ENCODE data around the gene GALNT3. TPM values are rescaled to one million over a fixed set of nuclear protein-coding genes. Genes with fewer than 3 reads are reported as not detected.

GALNT3 gene
- total and polyA plus RNA-seq, 4 donors, result 0.23 to 3.4 (median 2.2) TPM

DNA sequence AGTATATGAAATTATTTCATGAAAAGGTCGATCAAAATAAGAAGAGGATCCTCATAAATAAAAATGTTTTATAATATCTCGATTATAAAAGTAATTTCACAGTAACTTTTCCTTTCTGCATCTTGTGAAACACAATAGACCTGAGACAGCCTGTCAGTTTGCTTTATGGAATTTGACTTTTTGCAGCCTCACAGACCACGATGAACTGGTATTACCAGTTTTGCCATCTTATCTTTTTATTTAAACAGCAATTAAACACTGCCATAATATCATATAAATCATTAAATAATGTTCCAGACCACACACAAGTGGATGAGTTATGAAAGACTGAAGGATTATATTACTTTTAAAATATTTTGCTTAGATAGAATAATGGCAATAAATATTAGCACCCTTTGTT is 10.7 kb upstream of the GALNT3 start:
- no peaks in the 10 kb centered on the region for H3K36me3 ChIP-seq (ENCODE audit: control insufficient read depth in 1 of 2, insufficient read depth in 2 of 2, low read length in 1 of 2)
- no peak overlapping the region for H3K4me3 ChIP-seq (ENCODE audit: low read length in 2 of 2)
- H3K27me3 ChIP-seq (ENCODE audit: control insufficient read depth in 1 of 2, insufficient read depth in 2 of 2, low read length in 1 of 2), result no peaks in the 10 kb centered on the region
- 57 to 64% methylated on average over 3 of the region's 3 CpGs for WGBS, 2 donors
- peaks cover 2% of the 10 kb centered on the region for H3K9me3 ChIP-seq (ENCODE audit: control insufficient read depth, low read length)
- H3K4me1 ChIP-seq (ENCODE audit: control insufficient read depth in 1 of 2, insufficient read depth in 2 of 2, low read length in 2 of 2), result no peaks in the 10 kb centered on the region
- ATAC-seq (ENCODE audit: low FRiP score) (no peak), DNase-seq (no peak)
- intact Hi-C loops (cut with DNase I), result no loop called here
- no peak overlapping the region for H3K27ac ChIP-seq (ENCODE audit: low read depth in 1 of 2, low read length in 2 of 2)

DNA sequence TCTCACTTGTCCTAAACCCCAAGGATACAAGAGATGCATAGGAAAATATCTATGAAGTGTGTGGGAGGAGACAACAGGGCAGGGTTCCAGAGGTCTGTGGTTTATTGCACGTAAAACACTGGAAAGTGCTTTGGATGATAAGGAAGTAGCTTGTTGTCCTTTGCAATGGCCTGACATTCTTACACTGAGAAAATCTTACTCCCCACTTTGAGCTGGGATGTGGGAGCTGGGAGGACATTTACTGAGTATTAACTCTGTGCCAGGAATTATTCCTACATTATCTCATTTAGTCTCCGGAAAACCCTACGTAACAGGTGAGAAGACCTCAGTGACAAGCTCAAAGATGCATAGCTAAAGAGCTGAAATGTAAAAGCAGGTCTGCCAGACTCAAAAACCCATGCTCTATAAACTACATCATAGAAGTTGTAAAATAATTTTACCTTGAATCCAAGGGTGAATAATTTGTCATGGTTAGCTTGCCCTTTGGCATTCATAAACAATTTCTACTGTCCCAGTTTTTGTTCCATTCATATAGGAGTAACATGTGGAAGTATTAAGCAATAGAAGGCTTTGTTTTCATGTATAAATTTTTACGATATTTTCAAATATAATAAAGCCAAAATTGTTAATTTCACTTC is 9.2 kb upstream of the GALNT3 start:
- no peaks in the 10 kb centered on the region for H3K36me3 ChIP-seq (ENCODE audit: control insufficient read depth in 1 of 2, insufficient read depth in 2 of 2, low read length in 1 of 2)
- no peak for ATAC-seq (ENCODE audit: low FRiP score)
- H3K4me1 ChIP-seq (ENCODE audit: control insufficient read depth in 1 of 2, insufficient read depth in 2 of 2, low read length in 2 of 2), result no peaks in the 10 kb centered on the region
- DNase-seq, result no peak
- 70 to 80% methylated on average over 4 of the region's 4 CpGs for WGBS, 2 donors
- peaks cover 2% of the 10 kb centered on the region for H3K9me3 ChIP-seq (ENCODE audit: control insufficient read depth, low read length)
- intact Hi-C loops (cut with DNase I), result no loop called here
- no peaks in the 10 kb centered on the region for H3K27me3 ChIP-seq (ENCODE audit: control insufficient read depth in 1 of 2, insufficient read depth in 2 of 2, low read length in 1 of 2)
- no peak overlapping the region for H3K27ac ChIP-seq (ENCODE audit: low read depth in 1 of 2, low read length in 2 of 2)
- H3K4me3 ChIP-seq (ENCODE audit: low read length in 2 of 2), result no peak overlapping the region

DNA sequence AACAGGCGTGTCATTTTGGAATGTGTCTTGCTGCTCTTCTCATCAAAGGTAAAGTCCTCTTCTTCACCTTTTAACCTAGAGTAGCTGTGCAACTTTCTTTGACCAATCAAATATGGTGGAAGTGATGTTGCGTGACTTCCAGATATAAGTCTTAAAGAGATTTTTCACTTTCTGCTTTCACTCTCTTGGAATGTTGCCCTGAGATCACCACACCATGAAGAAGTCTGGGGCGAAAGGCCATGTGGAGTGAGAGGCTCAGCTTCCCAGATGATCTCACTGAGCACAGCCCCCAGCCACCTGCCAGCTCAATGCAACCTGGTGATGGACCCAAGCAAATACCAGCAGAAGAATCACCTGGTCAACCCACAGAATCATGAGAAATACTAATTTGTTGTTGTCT is 7.1 kb upstream of the GALNT3 start:
- Histone ChIP-seq H3K4me3 (ENCODE audit: low read length in 2 of 2) (no peak overlapping the region), H3K27ac (ENCODE audit: low read depth in 1 of 2, low read length in 2 of 2) (no peak overlapping the region), H3K4me1 (ENCODE audit: control insufficient read depth in 1 of 2, insufficient read depth in 2 of 2, low read length in 2 of 2) (no peaks in the 10 kb centered on the region), H3K27me3 (ENCODE audit: control insufficient read depth in 1 of 2, insufficient read depth in 2 of 2, low read length in 1 of 2) (no peaks in the 10 kb centered on the region), H3K36me3 (ENCODE audit: control insufficient read depth in 1 of 2, insufficient read depth in 2 of 2, low read length in 1 of 2) (no peaks in the 10 kb centered on the region), H3K9me3 (ENCODE audit: control insufficient read depth, low read length) (peaks cover 2% of the 10 kb centered on the region)
- ATAC-seq (ENCODE audit: low FRiP score), result no peak
- intact Hi-C loops (cut with DNase I), result no loop called here
- no peak for DNase-seq
- WGBS, 2 donors, result 93 to 94% methylated on average over 3 of the region's 3 CpGs

DNA sequence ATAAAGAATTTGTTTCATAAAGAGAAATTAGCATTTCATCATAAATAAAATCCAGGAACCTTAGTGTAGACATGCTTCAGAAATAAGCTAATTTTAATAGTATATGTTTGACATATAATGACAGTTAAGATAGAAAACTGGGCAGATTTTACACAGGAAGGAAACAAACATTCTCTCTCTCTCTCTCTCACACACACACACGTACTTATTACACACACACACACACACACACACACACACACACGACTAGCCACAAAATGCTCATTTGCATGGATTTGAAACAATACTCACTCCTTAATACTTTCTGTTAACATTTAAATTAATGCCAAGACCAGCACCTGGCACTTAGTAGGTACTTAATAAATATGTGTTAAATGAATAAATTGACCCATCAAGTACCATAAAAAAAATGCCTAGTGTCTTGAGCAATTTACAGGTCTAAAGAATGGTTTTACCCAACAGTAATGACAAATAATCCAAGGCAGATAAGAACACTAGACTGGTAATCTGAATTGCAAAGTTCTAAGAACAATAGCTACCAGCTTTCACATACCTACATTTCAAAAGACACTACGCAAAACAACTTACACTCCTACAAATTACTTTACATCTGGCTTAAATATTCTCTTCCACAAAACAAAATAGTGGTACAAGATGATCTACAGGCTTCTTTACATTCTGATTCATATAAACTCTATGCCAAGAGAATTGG is 2.9 kb upstream of the GALNT3 start:
- no peak overlapping the region for H3K4me3 ChIP-seq (ENCODE audit: low read length in 2 of 2)
- H3K4me1 ChIP-seq (ENCODE audit: control insufficient read depth in 1 of 2, insufficient read depth in 2 of 2, low read length in 2 of 2), result no peaks in the 10 kb centered on the region
- no peak overlapping the region for H3K27ac ChIP-seq (ENCODE audit: low read depth in 1 of 2, low read length in 2 of 2)
- 55 to 69% methylated on average over 3 of the region's 3 CpGs for WGBS, 2 donors
- DNase-seq, result no peak
- peaks cover 2% of the 10 kb centered on the region for H3K9me3 ChIP-seq (ENCODE audit: control insufficient read depth, low read length)
- intact Hi-C loops (cut with DNase I), result no loop called here
- no peaks in the 10 kb centered on the region for H3K27me3 ChIP-seq (ENCODE audit: control insufficient read depth in 1 of 2, insufficient read depth in 2 of 2, low read length in 1 of 2)
- ATAC-seq (ENCODE audit: low FRiP score), result no peak
- no peaks in the 10 kb centered on the region for H3K36me3 ChIP-seq (ENCODE audit: control insufficient read depth in 1 of 2, insufficient read depth in 2 of 2, low read length in 1 of 2)

DNA sequence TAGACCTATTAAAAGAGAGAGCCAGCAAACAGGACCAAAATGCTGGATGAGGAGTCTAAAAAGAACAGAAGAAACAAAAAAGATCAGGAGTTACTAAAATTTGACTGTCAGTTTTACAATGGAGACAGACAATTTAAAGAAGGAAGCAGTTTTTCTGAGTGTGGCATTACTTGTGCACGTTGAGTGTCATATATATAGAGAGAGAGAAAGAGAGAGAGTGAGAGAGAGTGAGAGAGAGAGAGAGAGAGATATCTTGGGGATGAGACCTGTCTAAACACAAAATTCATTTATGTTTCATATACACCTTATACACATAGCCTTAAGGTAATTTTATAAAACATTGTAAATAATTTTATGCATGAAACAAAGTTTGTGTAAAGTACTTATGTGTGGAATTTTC is 2.1 kb upstream of the GALNT3 start:
- WGBS, 2 donors, result 83% methylated on average over 1 of the region's 1 CpG
- H3K27me3 ChIP-seq (ENCODE audit: control insufficient read depth in 1 of 2, insufficient read depth in 2 of 2, low read length in 1 of 2), result no peaks in the 10 kb centered on the region
- no peaks in the 10 kb centered on the region for H3K36me3 ChIP-seq (ENCODE audit: control insufficient read depth in 1 of 2, insufficient read depth in 2 of 2, low read length in 1 of 2)
- intact Hi-C loops (cut with DNase I), result no loop called here
- H3K9me3 ChIP-seq (ENCODE audit: control insufficient read depth, low read length), result no peaks in the 10 kb centered on the region
- ATAC-seq (ENCODE audit: low FRiP score) (no peak), DNase-seq (no peak)
- H3K4me1 ChIP-seq (ENCODE audit: control insufficient read depth in 1 of 2, insufficient read depth in 2 of 2, low read length in 2 of 2), result no peaks in the 10 kb centered on the region
- H3K4me3 ChIP-seq (ENCODE audit: low read length in 2 of 2), result no peak overlapping the region
- no peak overlapping the region for H3K27ac ChIP-seq (ENCODE audit: low read depth in 1 of 2, low read length in 2 of 2)

DNA sequence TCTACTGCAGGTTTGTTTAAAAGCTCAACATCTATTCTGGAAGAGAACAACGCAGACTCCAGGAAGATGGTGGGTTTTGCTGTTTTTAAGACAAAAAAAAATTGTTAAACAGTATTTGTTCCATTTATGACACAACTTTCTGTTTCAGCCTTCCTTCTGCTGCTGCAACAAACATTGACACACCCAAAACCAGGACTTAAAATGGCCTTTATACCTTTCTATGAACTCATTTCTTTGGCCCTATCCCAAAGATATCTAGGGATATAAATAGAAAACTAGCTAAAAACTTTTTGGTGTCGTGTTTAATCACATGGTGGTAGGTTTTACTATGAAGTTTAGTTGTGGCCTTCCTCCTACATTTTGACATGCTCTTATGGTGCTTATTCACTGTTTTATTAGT is 964 bp upstream of the GALNT3 start:
- Histone ChIP-seq H3K27me3 (ENCODE audit: control insufficient read depth in 1 of 2, insufficient read depth in 2 of 2, low read length in 1 of 2) (no peaks in the 10 kb centered on the region), H3K27ac (ENCODE audit: low read depth in 1 of 2, low read length in 2 of 2) (no peak overlapping the region), H3K9me3 (ENCODE audit: control insufficient read depth, low read length) (no peaks in the 10 kb centered on the region), H3K4me1 (ENCODE audit: control insufficient read depth in 1 of 2, insufficient read depth in 2 of 2, low read length in 2 of 2) (no peaks in the 10 kb centered on the region), H3K4me3 (ENCODE audit: low read length in 2 of 2) (no peak overlapping the region), H3K36me3 (ENCODE audit: control insufficient read depth in 1 of 2, insufficient read depth in 2 of 2, low read length in 1 of 2) (no peaks in the 10 kb centered on the region)
- no peak for DNase-seq
- WGBS, 2 donors, result 23 to 27% methylated on average over 2 of the region's 2 CpGs
- no peak for ATAC-seq (ENCODE audit: low FRiP score)
- intact Hi-C loops (cut with DNase I), result no loop called here

DNA sequence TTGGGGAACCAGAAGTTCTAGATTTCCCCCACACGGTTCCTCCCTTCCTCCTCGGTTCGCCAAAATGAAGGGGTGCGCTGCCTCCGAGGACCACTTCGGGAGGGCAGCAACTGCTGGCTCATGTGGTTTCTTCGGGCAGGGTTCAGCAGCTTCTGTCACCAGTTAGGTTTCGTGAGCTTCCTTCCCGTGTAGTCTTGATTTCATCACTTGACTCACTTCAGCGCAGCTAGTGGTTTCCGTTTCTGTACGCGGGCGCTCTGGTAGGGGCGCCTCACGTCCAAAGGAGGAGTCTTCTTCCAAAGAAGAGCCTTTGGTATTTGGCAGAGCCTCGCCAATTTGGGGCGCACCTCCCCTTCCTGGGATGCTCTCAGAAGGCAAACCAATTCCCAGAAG is 485 bp upstream of the GALNT3 start:
- intact Hi-C loops (cut with DNase I), result no loop called here
- H3K27me3 ChIP-seq (ENCODE audit: control insufficient read depth in 1 of 2, insufficient read depth in 2 of 2, low read length in 1 of 2), result no peaks in the 10 kb centered on the region
- H3K9me3 ChIP-seq (ENCODE audit: control insufficient read depth, low read length), result no peaks in the 10 kb centered on the region
- peak overlapping the region; percentile 22 to 44 for H3K4me3 ChIP-seq (ENCODE audit: low read length in 2 of 2)
- ATAC-seq (ENCODE audit: low FRiP score) (peak; percentile 62), DNase-seq (peak; percentile 51 to 75)
- H3K4me1 ChIP-seq (ENCODE audit: control insufficient read depth in 1 of 2, insufficient read depth in 2 of 2, low read length in 2 of 2), result no peaks in the 10 kb centered on the region
- WGBS, 2 donors, result 10 to 11% methylated on average over 18 of the region's 18 CpGs
- no peaks in the 10 kb centered on the region for H3K36me3 ChIP-seq (ENCODE audit: control insufficient read depth in 1 of 2, insufficient read depth in 2 of 2, low read length in 1 of 2)
- no peak overlapping the region for H3K27ac ChIP-seq (ENCODE audit: low read depth in 1 of 2, low read length in 2 of 2)

DNA sequence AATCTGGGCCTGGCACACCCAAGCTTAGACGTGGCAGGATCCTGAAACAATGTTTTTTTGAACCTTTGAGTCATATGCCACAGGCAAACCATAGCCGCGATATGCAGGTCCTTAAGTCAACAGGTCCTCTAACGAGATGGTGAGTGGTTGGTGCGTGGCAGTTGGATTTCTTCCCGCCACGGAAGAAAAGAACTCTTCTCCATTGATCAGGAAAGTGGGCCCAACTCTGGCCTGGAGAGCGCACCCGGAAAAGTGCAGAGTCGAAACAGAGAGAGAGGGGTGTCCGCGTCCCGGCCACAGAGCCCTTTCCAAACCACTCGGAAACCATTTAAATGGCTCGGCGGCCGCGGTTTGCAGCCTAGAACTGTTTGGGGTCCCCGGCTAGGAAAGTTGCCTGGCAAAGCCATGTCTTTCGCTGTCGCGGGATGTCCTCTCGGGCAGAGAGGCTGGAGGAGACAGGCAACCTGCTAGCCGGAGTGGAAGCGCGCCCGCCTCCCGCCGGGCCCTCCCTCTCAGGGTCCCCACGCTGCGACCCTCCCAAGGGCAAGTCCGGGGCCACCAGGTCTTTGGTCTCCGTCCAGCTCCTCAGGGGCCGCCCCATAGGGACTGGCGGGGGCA is 777 bp downstream of the GALNT3 start:
- Histone ChIP-seq H3K4me1 (ENCODE audit: control insufficient read depth in 1 of 2, insufficient read depth in 2 of 2, low read length in 2 of 2) (no peaks in the 10 kb centered on the region), H3K9me3 (ENCODE audit: control insufficient read depth, low read length) (no peaks in the 10 kb centered on the region), H3K4me3 (ENCODE audit: low read length in 2 of 2) (peak overlapping the region in 1 of 2 donors; percentile 44), H3K27me3 (ENCODE audit: control insufficient read depth in 1 of 2, insufficient read depth in 2 of 2, low read length in 1 of 2) (no peaks in the 10 kb centered on the region), H3K36me3 (ENCODE audit: control insufficient read depth in 1 of 2, insufficient read depth in 2 of 2, low read length in 1 of 2) (no peaks in the 10 kb centered on the region), H3K27ac (ENCODE audit: low read depth in 1 of 2, low read length in 2 of 2) (no peak overlapping the region)
- ATAC-seq (ENCODE audit: low FRiP score) (peak; percentile 36), DNase-seq (peak; percentile 50 to 79)
- intact Hi-C loops (cut with DNase I), result no loop called here
- WGBS, 2 donors, result 9 to 11% methylated on average over 26 to 35 of the region's 35 CpGs

DNA sequence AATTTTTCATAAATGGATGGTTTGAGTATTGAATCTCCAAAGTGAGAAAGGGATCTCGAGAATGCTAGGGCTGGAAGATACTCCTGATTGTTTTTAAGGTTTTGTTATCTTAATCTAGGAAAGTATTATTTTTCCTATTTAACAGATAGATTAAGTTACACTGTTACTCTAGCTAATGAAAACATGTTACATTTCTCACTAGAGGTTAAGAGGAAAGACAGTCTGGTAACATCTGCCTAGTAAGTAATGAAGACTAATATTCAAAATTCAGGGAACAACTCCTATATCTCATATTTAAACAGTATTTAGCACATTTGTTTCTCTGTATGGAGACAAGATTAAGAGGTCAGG is 2.0 kb downstream of the GALNT3 start:
- 0 to 59% methylated on average over 1 of the region's 1 CpG for WGBS, 2 donors
- intact Hi-C loops (cut with DNase I), result no loop called here
- no peaks in the 10 kb centered on the region for H3K9me3 ChIP-seq (ENCODE audit: control insufficient read depth, low read length)
- no peak for DNase-seq
- no peak overlapping the region for H3K4me3 ChIP-seq (ENCODE audit: low read length in 2 of 2)
- H3K4me1 ChIP-seq (ENCODE audit: control insufficient read depth in 1 of 2, insufficient read depth in 2 of 2, low read length in 2 of 2), result no peaks in the 10 kb centered on the region
- H3K36me3 ChIP-seq (ENCODE audit: control insufficient read depth in 1 of 2, insufficient read depth in 2 of 2, low read length in 1 of 2), result no peaks in the 10 kb centered on the region
- no peak overlapping the region for H3K27ac ChIP-seq (ENCODE audit: low read depth in 1 of 2, low read length in 2 of 2)
- H3K27me3 ChIP-seq (ENCODE audit: control insufficient read depth in 1 of 2, insufficient read depth in 2 of 2, low read length in 1 of 2), result peaks cover 0 to 2% of the 10 kb centered on the region in 2 donors
- ATAC-seq (ENCODE audit: low FRiP score), result no peak
